HEK293 (cell line): ENCODE measurements around the gene SH3TC1.

Source experiments
- CTCF ChIA-PET: fragments of 350-600 bp; formaldehyde crosslinking; extraction: SDS; loops from one replicate; lab custom pipeline; 2021; ENCODE audit warnings: antibody characterized with exemption; lab: Yijun Ruan, JAX
- POLR2A ChIA-PET: fragments of 300-600 bp; formaldehyde crosslinking; extraction: SDS; loops from one replicate; lab custom pipeline; 2020; ENCODE audit warnings: antibody characterized with exemption, inconsistent platforms; lab: Yijun Ruan, JAX
- H3K27ac ChIP-seq: fragments of 200-500 bp; sonication (Bioruptor generic); 2 replicates; pipeline ENCODE4 v1.5.1; 2014; ENCODE audit warnings: low read depth, low read length, control low read depth, inconsistent platforms; ENCODE audit errors: extremely low read depth
- H3K36me3 ChIP-seq, 2 experiments: fragments of 200-500 bp in 1 of 2; sonication (Bioruptor generic) in 1 of 2; 1 replicate in 1 of 2; 2 replicates in 1 of 2; pipeline ENCODE4 v1.5.1; 2014 to 2017; ENCODE audit warnings: inconsistent platforms in 2 of 2, low read length in 2 of 2; ENCODE audit not compliant: control insufficient read depth in 2 of 2, insufficient read depth in 1 of 2
- H3K4me1 ChIP-seq: fragments of 200-500 bp; sonication (Bioruptor generic); 2 replicates; pipeline ENCODE4 v1.5.1; 2014; ENCODE audit warnings: mild to moderate bottlenecking, low read length, inconsistent platforms; ENCODE audit not compliant: control insufficient read depth, insufficient read depth
- H3K4me3 ChIP-seq: 2 replicates; pipeline ENCODE4 v1.5.1; 2011; ENCODE audit warnings: low read depth, mild to moderate bottlenecking, control low read depth, low read length, moderate library complexity
- H3K9me3 ChIP-seq: fragments of 200-500 bp; sonication (Bioruptor generic); 2 replicates; pipeline ENCODE4 v1.5.1; 2014; ENCODE audit warnings: low read depth, low read length, inconsistent platforms; ENCODE audit not compliant: control insufficient read depth, insufficient read depth
- BCL11A ChIP-seq: fragments of 450-650 bp; formaldehyde crosslinking; IDR thresholded peaks from 2 replicates; pipeline ENCODE4 v1.5.1; 2016; ENCODE audit warnings: low read depth, missing biosample characterization, missing genetic modification characterization
- GLI2 ChIP-seq: fragments of 450-650 bp; formaldehyde crosslinking; IDR thresholded peaks from 2 replicates; pipeline ENCODE4; 2017; ENCODE audit warnings: missing biosample characterization, missing genetic modification characterization, low read depth, borderline replicate concordance
- GLIS1 ChIP-seq: fragments of 450-650 bp; formaldehyde crosslinking; IDR thresholded peaks from 2 replicates; pipeline ENCODE4 v1.5.1; 2016; ENCODE audit warnings: missing biosample characterization, missing genetic modification characterization
- HOXA7 ChIP-seq: sonication (generic); formaldehyde crosslinking; IDR thresholded peaks from 2 replicates; pipeline ENCODE4 v1.8.1; 2022; ENCODE audit warnings: missing genetic modification reagents, borderline replicate concordance
- KLF16 ChIP-seq: fragments of 450-650 bp; formaldehyde crosslinking; IDR thresholded peaks from 2 replicates; pipeline ENCODE4 v1.5.1; 2017; ENCODE audit warnings: missing biosample characterization, missing genetic modification characterization
- SCRT1 ChIP-seq: fragments of 450-650 bp; formaldehyde crosslinking; IDR thresholded peaks from 2 replicates; pipeline ENCODE4 v1.5.1; 2016; ENCODE audit warnings: missing biosample characterization, missing genetic modification characterization, borderline replicate concordance
- YY1 ChIP-seq: fragments of 450-650 bp; formaldehyde crosslinking; IDR thresholded peaks from 2 replicates; pipeline ENCODE4 v1.5.1; 2018; ENCODE audit warnings: missing biosample characterization, missing genetic modification characterization
- ZBTB7A ChIP-seq: fragments of 450-650 bp; formaldehyde crosslinking; IDR thresholded peaks from 2 replicates; pipeline ENCODE4 v1.5.1; 2016; ENCODE audit warnings: low read depth, missing biosample characterization, missing genetic modification characterization
- ZFP69B ChIP-seq: fragments of 450-650 bp; formaldehyde crosslinking; IDR thresholded peaks from 2 replicates; pipeline ENCODE4 v1.5.1; 2016; ENCODE audit warnings: missing biosample characterization, missing genetic modification characterization
- ZIC2 ChIP-seq: fragments of 450-650 bp; formaldehyde crosslinking; IDR thresholded peaks from 2 replicates; pipeline ENCODE4 v1.5.1; 2016; ENCODE audit warnings: missing biosample characterization, missing genetic modification characterization
- ZNF112 ChIP-seq: fragments of 450-650 bp; formaldehyde crosslinking; IDR thresholded peaks from 2 replicates; pipeline ENCODE4 v1.5.0; 2017; ENCODE audit warnings: missing biosample characterization, missing genetic modification characterization
- ZNF121 ChIP-seq: fragments of 450-650 bp; formaldehyde crosslinking; IDR thresholded peaks from 2 replicates; pipeline ENCODE4 v1.5.1; 2016; ENCODE audit warnings: missing biosample characterization, missing genetic modification characterization
- ZNF140 ChIP-seq: fragments of 450-650 bp; formaldehyde crosslinking; IDR thresholded peaks from 2 replicates; pipeline ENCODE4 v1.5.1; 2016; ENCODE audit warnings: missing biosample characterization, missing genetic modification characterization
- ZNF560 ChIP-seq: fragments of 450-650 bp; formaldehyde crosslinking; IDR thresholded peaks from 2 replicates; pipeline ENCODE4 v1.5.1; 2017; ENCODE audit warnings: missing biosample characterization, missing genetic modification characterization, borderline replicate concordance
- ZNF777 ChIP-seq: fragments of 450-650 bp; formaldehyde crosslinking; IDR thresholded peaks from 2 replicates; pipeline ENCODE4 v1.5.1; 2017; ENCODE audit warnings: missing biosample characterization, missing genetic modification characterization, borderline replicate concordance
- ZNF785 ChIP-seq: fragments of 450-650 bp; formaldehyde crosslinking; IDR thresholded peaks from 2 replicates; pipeline ENCODE4 v1.5.1; 2016; ENCODE audit warnings: missing biosample characterization, missing genetic modification characterization
- ZNF843 ChIP-seq: fragments of 450-650 bp; formaldehyde crosslinking; IDR thresholded peaks from 2 replicates; pipeline ENCODE4 v1.5.1; 2016; ENCODE audit warnings: missing biosample characterization, missing genetic modification characterization
- ZSCAN23 ChIP-seq: fragments of 450-650 bp; formaldehyde crosslinking; IDR thresholded peaks from 2 replicates; pipeline ENCODE4 v1.5.1; 2016; ENCODE audit warnings: missing biosample characterization, missing genetic modification characterization
- TF ChIP-seq, protein P1 (sequence below): fragments of 450-650 bp; formaldehyde crosslinking; IDR thresholded peaks from 2 replicates; pipeline ENCODE4 v1.5.1; 2017; ENCODE audit warnings: missing biosample characterization, missing genetic modification characterization
- TF ChIP-seq, protein P2 (sequence below): fragments of 450-650 bp; formaldehyde crosslinking; IDR thresholded peaks from 2 replicates; pipeline ENCODE4 v1.5.1; 2017; ENCODE audit warnings: missing biosample characterization, missing genetic modification characterization
- TF ChIP-seq, protein P3 (sequence below): fragments of 450-650 bp; formaldehyde crosslinking; IDR thresholded peaks from 2 replicates; pipeline ENCODE4 v1.5.1; 2016; ENCODE audit warnings: missing biosample characterization, missing genetic modification characterization
- TF ChIP-seq, protein P4 (sequence below): fragments of 450-650 bp; IDR thresholded peaks from 2 replicates; pipeline ENCODE4 v1.5.1; 2018; ENCODE audit warnings: missing biosample characterization, mild to moderate bottlenecking, missing genetic modification characterization

Gene SH3TC1

DNA sequence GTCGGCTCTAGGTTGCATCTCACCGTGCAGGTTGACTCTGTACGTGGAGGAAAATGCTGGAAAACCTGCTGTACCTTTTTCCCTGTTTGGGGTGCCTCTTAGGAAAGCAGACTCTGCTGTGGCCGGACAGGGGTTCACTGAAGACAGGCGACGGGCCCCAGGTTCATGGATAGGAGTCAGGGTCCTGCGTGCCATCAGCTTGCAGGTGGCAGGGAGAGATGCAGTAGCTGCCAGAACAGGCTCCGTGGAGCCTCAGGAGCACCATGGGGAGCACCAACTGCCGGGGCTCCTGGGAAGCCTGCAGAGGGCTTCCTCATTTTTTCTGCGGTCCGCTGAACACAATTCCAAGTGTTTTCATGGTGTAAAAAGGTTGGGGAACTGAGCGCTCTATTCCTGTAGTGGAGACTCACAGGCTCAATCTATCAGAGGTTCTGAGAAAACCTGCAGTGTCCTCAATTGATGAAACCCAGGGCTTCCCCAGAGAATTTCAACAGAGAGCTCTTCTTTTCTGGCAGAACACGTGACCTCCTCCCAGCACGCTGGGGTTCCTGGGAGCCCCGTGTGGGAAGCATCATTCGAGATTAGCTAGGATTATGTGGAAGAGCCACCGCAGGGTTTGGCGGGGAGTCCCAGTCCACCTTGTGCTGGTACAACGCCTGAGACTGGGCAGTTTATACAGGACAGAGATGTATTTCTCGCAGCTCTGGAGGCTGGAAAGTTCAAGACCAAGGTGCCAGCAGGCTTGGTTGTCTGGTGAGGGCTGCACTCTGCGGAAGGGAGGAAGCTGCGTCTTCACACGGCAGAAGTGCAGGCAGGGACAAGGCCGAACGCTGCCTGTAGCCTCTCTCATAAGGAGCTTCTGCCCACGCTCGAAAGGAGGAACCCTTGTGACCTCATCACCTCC lies 72.1 kb downstream of the SH3TC1 start (continued):
- no peak for TF ChIP-seq SCRT1
- TF ChIP-seq, protein P1, sequence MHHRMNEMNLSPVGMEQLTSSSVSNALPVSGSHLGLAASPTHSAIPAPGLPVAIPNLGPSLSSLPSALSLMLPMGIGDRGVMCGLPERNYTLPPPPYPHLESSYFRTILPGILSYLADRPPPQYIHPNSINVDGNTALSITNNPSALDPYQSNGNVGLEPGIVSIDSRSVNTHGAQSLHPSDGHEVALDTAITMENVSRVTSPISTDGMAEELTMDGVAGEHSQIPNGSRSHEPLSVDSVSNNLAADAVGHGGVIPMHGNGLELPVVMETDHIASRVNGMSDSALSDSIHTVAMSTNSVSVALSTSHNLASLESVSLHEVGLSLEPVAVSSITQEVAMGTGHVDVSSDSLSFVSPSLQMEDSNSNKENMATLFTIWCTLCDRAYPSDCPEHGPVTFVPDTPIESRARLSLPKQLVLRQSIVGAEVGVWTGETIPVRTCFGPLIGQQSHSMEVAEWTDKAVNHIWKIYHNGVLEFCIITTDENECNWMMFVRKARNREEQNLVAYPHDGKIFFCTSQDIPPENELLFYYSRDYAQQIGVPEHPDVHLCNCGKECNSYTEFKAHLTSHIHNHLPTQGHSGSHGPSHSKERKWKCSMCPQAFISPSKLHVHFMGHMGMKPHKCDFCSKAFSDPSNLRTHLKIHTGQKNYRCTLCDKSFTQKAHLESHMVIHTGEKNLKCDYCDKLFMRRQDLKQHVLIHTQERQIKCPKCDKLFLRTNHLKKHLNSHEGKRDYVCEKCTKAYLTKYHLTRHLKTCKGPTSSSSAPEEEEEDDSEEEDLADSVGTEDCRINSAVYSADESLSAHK (tag by site-specific recombination): no peak

DNA sequence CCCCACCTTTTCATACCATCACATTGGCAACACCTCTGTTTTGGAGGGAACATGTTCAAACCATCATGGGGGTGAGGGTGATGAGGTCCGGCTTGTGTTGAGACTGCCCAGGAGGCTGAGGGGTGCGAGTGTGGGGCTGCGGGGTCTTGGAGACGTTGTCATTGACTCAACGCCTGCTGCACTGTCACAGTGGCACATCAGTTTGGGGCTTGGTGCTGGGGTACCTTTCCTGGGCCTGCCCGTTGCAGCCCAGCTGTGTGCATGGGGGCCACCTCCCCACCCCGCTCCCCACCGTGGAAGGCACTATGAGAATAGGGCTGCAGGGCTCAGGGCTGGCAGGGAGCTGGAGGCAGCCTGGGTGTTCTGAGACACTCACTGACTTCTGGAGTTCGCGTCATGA lies 72.7 kb downstream of the SH3TC1 start:
- Histone ChIP-seq H3K36me3 (no peaks in the 10 kb centered on the region), H3K9me3 (no peaks in the 10 kb centered on the region), H3K4me3 (no peak overlapping the region), H3K27ac (no peak overlapping the region), H3K4me1 (no peaks in the 10 kb centered on the region)
- CTCF ChIA-PET: interaction anchor here (1.4 kb wide), 1 partner anchor 22 kb away, joined by 4 read pairs; no protein-coding TSS in a partner anchor
- POLR2A ChIA-PET: no interaction called here
- TF ChIP-seq ZIC2: no peak
- TF ChIP-seq GLI2: no peak
- no peak for TF ChIP-seq ZNF843
- no peak for TF ChIP-seq ZNF140 (tag by site-specific recombination)
- TF ChIP-seq, protein P2, sequence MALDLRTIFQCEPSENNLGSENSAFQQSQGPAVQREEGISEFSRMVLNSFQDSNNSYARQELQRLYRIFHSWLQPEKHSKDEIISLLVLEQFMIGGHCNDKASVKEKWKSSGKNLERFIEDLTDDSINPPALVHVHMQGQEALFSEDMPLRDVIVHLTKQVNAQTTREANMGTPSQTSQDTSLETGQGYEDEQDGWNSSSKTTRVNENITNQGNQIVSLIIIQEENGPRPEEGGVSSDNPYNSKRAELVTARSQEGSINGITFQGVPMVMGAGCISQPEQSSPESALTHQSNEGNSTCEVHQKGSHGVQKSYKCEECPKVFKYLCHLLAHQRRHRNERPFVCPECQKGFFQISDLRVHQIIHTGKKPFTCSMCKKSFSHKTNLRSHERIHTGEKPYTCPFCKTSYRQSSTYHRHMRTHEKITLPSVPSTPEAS: no peak
- TF ChIP-seq, protein P3, sequence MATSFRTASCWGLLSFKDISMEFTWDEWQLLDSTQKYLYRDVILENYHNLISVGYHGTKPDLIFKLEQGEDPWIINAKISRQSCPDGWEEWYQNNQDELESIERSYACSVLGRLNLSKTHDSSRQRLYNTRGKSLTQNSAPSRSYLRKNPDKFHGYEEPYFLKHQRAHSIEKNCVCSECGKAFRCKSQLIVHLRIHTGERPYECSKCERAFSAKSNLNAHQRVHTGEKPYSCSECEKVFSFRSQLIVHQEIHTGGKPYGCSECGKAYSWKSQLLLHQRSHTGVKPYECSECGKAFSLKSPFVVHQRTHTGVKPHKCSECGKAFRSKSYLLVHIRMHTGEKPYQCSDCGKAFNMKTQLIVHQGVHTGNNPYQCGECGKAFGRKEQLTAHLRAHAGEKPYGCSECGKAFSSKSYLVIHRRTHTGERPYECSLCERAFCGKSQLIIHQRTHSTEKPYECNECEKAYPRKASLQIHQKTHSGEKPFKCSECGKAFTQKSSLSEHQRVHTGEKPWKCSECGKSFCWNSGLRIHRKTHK (tag by site-specific recombination): no peak
- no peak for TF ChIP-seq ZNF560 (tag by site-specific recombination)
- TF ChIP-seq YY1 (tag by site-specific recombination): no peak
- no peak for TF ChIP-seq GLIS1 (tag by site-specific recombination)
- TF ChIP-seq HOXA7 (CRISPR knock-in tag): no peak
- no peak for TF ChIP-seq ZBTB7A (tag by site-specific recombination)
- TF ChIP-seq SCRT1: no peak
- TF ChIP-seq ZSCAN23 (tag by site-specific recombination): no peak
- no peak for TF ChIP-seq BCL11A (tag by site-specific recombination)

DNA sequence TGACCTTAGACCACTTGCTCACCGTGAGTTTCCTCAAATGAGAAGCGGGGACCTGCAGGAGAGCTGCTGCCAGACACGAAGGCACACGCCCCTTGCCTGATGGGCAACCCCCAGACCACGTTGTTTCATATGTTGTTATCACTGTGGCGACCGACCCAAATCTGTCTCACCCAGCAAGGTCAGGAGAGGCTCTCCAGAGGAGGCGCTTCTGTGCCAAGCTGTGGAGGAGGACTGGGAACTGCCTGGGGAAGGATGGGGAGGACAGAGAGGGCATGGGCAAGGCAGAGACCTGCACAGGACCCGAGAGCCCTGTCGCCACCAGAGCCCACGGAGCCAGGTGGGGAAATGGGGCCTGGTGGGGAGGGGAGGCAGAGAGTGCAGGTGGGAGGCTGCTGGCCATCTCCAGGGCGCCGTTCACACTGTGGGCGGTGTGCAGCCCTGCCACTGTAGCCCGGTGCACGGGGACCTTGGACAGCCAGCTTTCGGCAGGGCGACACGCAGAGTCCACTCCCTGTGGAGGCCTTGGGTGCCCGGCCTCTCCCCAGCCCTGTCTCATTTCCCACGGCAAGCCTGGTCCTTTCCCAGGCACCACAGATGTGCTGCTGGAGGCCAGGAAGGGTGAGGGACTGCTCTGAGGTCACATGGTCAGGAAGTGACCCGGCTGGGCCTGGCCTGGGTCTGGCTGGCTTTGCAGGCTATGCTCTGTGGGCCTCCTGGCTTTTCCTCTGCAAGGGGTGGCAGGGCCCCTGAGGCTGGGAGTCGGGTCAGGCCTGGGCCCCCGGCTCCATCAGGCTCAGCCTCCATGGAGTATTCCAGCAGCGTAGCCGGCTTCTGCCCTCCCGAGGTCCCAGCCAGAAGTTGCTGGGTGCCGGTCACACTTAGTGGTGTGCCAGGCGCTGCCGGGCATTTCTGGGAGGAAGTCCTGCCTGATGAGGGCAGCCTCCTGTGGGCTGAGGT lies 73.7 kb downstream of the SH3TC1 start:
- POLR2A ChIA-PET: no interaction called here
- CTCF ChIA-PET: interaction anchor here (0.6 to 1.4 kb wide), 2 partner anchors 21 to 50 kb away, joined by 4 read pairs; no protein-coding TSS in a partner anchor
- Histone ChIP-seq H3K9me3 (no peaks in the 10 kb centered on the region), H3K36me3 (no peaks in the 10 kb centered on the region), H3K27ac (no peak overlapping the region), H3K4me1 (no peaks in the 10 kb centered on the region), H3K4me3 (no peak overlapping the region)
- no peak for TF ChIP-seq KLF16 (tag by site-specific recombination)
- TF ChIP-seq ZNF843: no peak
- TF ChIP-seq ZFP69B (tag by site-specific recombination): no peak
- no peak for TF ChIP-seq ZNF777 (tag by site-specific recombination)
- TF ChIP-seq ZNF785 (tag by site-specific recombination): no peak
- TF ChIP-seq, protein P4, sequence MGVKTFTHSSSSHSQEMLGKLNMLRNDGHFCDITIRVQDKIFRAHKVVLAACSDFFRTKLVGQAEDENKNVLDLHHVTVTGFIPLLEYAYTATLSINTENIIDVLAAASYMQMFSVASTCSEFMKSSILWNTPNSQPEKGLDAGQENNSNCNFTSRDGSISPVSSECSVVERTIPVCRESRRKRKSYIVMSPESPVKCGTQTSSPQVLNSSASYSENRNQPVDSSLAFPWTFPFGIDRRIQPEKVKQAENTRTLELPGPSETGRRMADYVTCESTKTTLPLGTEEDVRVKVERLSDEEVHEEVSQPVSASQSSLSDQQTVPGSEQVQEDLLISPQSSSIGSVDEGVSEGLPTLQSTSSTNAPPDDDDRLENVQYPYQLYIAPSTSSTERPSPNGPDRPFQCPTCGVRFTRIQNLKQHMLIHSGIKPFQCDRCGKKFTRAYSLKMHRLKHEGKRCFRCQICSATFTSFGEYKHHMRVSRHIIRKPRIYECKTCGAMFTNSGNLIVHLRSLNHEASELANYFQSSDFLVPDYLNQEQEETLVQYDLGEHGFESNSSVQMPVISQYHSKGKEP (tag by site-specific recombination): no peak
- no peak for TF ChIP-seq ZNF112
- no peak for TF ChIP-seq ZNF121 (tag by site-specific recombination)
- TF ChIP-seq, protein P1 (tag by site-specific recombination): no peak
